ENCODE results near the gene NR1H4. TPM values are rescaled to one million over a fixed set of nuclear protein-coding genes. Genes with fewer than 3 reads are reported as not detected.

The NR1H4 gene
- total and polyA plus RNA-seq, 2 of the 13 experiments (the other 11 are each of a cell fraction or from before 2014, with no cell fraction given), result 27.3 to 114 TPM

DNA sequence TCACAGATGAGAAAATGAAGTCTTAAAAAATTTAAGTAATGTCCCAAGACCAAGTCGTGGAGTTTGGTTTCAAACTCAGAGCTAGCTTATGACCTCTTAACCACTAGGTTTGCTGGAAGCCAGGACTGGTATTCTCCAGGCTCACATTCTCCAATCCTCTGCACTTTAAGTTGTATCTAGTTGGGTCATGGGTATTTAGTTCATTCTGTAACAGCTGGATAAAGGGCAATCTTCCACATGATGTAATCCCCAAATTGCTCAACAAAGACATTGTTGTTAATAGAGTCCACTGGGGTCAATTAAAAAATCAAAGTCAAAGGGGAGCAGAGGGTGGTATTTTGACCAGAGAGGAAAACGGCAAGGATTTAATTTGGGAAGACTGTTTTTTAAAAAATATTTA, 82.1 kb downstream of the NR1H4 start (continued):
- TF ChIP-seq, protein P1, sequence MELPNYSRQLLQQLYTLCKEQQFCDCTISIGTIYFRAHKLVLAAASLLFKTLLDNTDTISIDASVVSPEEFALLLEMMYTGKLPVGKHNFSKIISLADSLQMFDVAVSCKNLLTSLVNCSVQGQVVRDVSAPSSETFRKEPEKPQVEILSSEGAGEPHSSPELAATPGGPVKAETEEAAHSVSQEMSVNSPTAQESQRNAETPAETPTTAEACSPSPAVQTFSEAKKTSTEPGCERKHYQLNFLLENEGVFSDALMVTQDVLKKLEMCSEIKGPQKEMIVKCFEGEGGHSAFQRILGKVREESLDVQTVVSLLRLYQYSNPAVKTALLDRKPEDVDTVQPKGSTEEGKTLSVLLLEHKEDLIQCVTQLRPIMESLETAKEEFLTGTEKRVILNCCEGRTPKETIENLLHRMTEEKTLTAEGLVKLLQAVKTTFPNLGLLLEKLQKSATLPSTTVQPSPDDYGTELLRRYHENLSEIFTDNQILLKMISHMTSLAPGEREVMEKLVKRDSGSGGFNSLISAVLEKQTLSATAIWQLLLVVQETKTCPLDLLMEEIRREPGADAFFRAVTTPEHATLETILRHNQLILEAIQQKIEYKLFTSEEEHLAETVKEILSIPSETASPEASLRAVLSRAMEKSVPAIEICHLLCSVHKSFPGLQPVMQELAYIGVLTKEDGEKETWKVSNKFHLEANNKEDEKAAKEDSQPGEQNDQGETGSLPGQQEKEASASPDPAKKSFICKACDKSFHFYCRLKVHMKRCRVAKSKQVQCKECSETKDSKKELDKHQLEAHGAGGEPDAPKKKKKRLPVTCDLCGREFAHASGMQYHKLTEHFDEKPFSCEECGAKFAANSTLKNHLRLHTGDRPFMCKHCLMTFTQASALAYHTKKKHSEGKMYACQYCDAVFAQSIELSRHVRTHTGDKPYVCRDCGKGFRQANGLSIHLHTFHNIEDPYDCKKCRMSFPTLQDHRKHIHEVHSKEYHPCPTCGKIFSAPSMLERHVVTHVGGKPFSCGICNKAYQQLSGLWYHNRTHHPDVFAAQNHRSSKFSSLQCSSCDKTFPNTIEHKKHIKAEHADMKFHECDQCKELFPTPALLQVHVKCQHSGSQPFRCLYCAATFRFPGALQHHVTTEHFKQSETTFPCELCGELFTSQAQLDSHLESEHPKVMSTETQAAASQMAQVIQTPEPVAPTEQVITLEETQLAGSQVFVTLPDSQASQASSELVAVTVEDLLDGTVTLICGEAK (IDR thresholded peaks at IDR 0.05), result no peak
- TF ChIP-seq, protein P1 (CRISPR knock-in tag; IDR thresholded peaks at IDR 0.05), result no peak
- TF ChIP-seq ZFP36L2 (CRISPR knock-in tag; IDR thresholded peaks at IDR 0.05) (no peak), PHF21A (CRISPR knock-in tag; IDR thresholded peaks at IDR 0.05) (0 out of 2 replicates have a peak, but pooled peaks have one; percentile 33), SMARCC2 (IDR thresholded peaks at IDR 0.05) (no peak), NFYC (CRISPR knock-in tag; IDR thresholded peaks at IDR 0.05) (no peak), TBX2 (CRISPR knock-in tag; IDR thresholded peaks at IDR 0.05; ENCODE audit: borderline replicate concordance) (no peak), MTA1 (CRISPR knock-in tag; IDR thresholded peaks at IDR 0.05; ENCODE audit: borderline replicate concordance) (no peak), REL (CRISPR knock-in tag; conservative IDR thresholded peaks at IDR 0.05) (no peak), NCOR1 (IDR thresholded peaks at IDR 0.05; ENCODE audit: borderline replicate concordance, low read length) (peak; percentile 80), ZNF615 (CRISPR knock-in tag; IDR thresholded peaks at IDR 0.05; ENCODE audit: borderline replicate concordance) (no peak), ZNF326 (CRISPR knock-in tag; IDR thresholded peaks at IDR 0.05; ENCODE audit: borderline replicate concordance) (no peak), KDM4B (CRISPR knock-in tag; IDR thresholded peaks at IDR 0.05) (no peak), ZNF569 (CRISPR knock-in tag; IDR thresholded peaks at IDR 0.05; ENCODE audit: borderline replicate concordance) (no peak), ZNF563 (CRISPR knock-in tag; IDR thresholded peaks at IDR 0.05) (no peak), ZNF224 (CRISPR knock-in tag; IDR thresholded peaks at IDR 0.05) (no peak), NPAS2 (CRISPR knock-in tag; IDR thresholded peaks at IDR 0.05; ENCODE audit: borderline replicate concordance) (no peak), SNAI1 (CRISPR knock-in tag; IDR thresholded peaks at IDR 0.05; ENCODE audit: borderline replicate concordance) (no peak), HNF4A (CRISPR knock-in tag; IDR thresholded peaks at IDR 0.05) (peak; percentile 82), ZSCAN22 (CRISPR knock-in tag; IDR thresholded peaks at IDR 0.05) (no peak)
- TF ChIP-seq, protein P2, sequence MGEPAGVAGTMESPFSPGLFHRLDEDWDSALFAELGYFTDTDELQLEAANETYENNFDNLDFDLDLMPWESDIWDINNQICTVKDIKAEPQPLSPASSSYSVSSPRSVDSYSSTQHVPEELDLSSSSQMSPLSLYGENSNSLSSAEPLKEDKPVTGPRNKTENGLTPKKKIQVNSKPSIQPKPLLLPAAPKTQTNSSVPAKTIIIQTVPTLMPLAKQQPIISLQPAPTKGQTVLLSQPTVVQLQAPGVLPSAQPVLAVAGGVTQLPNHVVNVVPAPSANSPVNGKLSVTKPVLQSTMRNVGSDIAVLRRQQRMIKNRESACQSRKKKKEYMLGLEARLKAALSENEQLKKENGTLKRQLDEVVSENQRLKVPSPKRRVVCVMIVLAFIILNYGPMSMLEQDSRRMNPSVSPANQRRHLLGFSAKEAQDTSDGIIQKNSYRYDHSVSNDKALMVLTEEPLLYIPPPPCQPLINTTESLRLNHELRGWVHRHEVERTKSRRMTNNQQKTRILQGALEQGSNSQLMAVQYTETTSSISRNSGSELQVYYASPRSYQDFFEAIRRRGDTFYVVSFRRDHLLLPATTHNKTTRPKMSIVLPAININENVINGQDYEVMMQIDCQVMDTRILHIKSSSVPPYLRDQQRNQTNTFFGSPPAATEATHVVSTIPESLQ (CRISPR knock-in tag; conservative IDR thresholded peaks at IDR 0.05), result no peak
